ENCODE measurements around the gene ALOX5. TPM values are rescaled to one million over a fixed set of nuclear protein-coding genes. Genes with fewer than 3 reads are reported as not detected.

Gene ALOX5
- total RNA-seq, 1 experiment from 2014 or later, result 6.1 TPM

DNA sequence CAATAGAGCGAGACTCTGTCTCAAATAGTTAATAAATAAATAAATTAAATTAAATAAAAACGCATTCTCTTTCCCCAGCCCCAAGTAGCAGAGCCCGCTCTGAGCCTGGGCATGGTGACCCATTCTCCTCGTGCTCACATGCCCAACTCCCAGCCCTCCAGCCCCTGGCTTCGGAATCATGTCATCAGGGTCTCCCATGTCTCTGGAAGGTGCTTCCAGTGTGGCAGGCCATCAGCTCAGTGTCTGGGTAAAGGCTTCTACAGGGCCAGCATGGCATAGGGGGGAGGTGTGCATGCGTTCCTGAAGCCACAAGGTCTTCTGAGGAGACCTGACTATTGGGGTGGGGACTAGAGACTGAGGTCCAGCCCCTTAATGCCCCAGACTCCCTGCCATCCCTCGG lies 72.8 kb downstream of the ALOX5 start:
- no peak for ATAC-seq
- H3K9me3 ChIP-seq (ENCODE audit: control insufficient read depth in 1 of 2, insufficient read depth in 1 of 2, low read depth in 1 of 2, low read length in 2 of 2), result no peaks in the 10 kb centered on the region
- H3K4me3 ChIP-seq (replicated peaks in 1 of 2; ENCODE audit: low read depth in 1 of 2, low read length in 2 of 2), result no peak overlapping the region
- H3K36me3 ChIP-seq (ENCODE audit: control insufficient read depth in 1 of 2, insufficient read depth in 2 of 2, low read length in 2 of 2), result no peaks in the 10 kb centered on the region
- H3K9me2 ChIP-seq (ENCODE audit: insufficient read depth), result no peaks in the 10 kb centered on the region
- BruUV-seq (replicated peaks), result no TSS peak
- no peaks in the 10 kb centered on the region for H3K27me3 ChIP-seq (ENCODE audit: insufficient read depth, low read length)
- H4K20me1 ChIP-seq (ENCODE audit: insufficient read depth), result no peaks in the 10 kb centered on the region
- intact Hi-C loops (cut with micrococcal nuclease), result no loop called here
- ChIA-PET RAD21 (ENCODE audit: low non-redundant PET in 1 of 2, low total read pairs in 2 of 2, uncharacterized antibody in 2 of 2, unreplicated experiment in 2 of 2) (no interaction called here), POLR2A (no interaction called here), CTCF (no interaction called here)
- no peak overlapping the region for H3K27ac ChIP-seq (ENCODE audit: low read depth, low read length)
- no peaks in the 10 kb centered on the region for H3K4me1 ChIP-seq (ENCODE audit: control insufficient read depth in 1 of 2, insufficient read depth in 2 of 2, low read length in 2 of 2)
- no peak overlapping the region for H3K4me2 ChIP-seq (ENCODE audit: low read length)
- H2AFZ ChIP-seq (ENCODE audit: low read depth, low read length, poor library complexity, severe bottlenecking), result no peak overlapping the region
- H3K79me2 ChIP-seq (ENCODE audit: insufficient read depth, low read length), result no peaks in the 10 kb centered on the region
- no peak for TF ChIP-seq POLR2AphosphoS5 (IDR thresholded peaks at IDR 0.05; ENCODE audit: low read depth, low read length)
- TF ChIP-seq RAD21 (IDR thresholded peaks at IDR 0.05; ENCODE audit: low read depth), result no peak
- TF ChIP-seq CEBPB (IDR thresholded peaks at IDR 0.05; ENCODE audit: low read depth), result no peak
- TF ChIP-seq, protein P1, sequence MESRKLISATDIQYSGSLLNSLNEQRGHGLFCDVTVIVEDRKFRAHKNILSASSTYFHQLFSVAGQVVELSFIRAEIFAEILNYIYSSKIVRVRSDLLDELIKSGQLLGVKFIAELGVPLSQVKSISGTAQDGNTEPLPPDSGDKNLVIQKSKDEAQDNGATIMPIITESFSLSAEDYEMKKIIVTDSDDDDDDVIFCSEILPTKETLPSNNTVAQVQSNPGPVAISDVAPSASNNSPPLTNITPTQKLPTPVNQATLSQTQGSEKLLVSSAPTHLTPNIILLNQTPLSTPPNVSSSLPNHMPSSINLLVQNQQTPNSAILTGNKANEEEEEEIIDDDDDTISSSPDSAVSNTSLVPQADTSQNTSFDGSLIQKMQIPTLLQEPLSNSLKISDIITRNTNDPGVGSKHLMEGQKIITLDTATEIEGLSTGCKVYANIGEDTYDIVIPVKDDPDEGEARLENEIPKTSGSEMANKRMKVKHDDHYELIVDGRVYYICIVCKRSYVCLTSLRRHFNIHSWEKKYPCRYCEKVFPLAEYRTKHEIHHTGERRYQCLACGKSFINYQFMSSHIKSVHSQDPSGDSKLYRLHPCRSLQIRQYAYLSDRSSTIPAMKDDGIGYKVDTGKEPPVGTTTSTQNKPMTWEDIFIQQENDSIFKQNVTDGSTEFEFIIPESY (IDR thresholded peaks at IDR 0.05; ENCODE audit: extremely low read depth, insufficient replicate concordance, low read length), result no peak
- no peak for TF ChIP-seq FOSL1 (IDR thresholded peaks at IDR 0.05; ENCODE audit: low read depth)
- TF ChIP-seq POLR2A (IDR thresholded peaks at IDR 0.05; ENCODE audit: borderline replicate concordance, extremely low read depth, insufficient read depth, insufficient read length), result no peak
- TF ChIP-seq SRF (IDR thresholded peaks at IDR 0.05; ENCODE audit: low read depth), result no peak
- no peak for TF ChIP-seq SIN3A (IDR thresholded peaks at IDR 0.05; ENCODE audit: low read depth)
- TF ChIP-seq ELF1 (IDR thresholded peaks at IDR 0.05; ENCODE audit: borderline replicate concordance, low read depth), result no peak
- TF ChIP-seq EGR1 (IDR thresholded peaks at IDR 0.05; ENCODE audit: low read depth), result no peak
- no peak overlapping the region for H3K9ac ChIP-seq (ENCODE audit: low read length)
- DNase-seq (ENCODE audit: low read depth, low spot score), result no peak

DNA sequence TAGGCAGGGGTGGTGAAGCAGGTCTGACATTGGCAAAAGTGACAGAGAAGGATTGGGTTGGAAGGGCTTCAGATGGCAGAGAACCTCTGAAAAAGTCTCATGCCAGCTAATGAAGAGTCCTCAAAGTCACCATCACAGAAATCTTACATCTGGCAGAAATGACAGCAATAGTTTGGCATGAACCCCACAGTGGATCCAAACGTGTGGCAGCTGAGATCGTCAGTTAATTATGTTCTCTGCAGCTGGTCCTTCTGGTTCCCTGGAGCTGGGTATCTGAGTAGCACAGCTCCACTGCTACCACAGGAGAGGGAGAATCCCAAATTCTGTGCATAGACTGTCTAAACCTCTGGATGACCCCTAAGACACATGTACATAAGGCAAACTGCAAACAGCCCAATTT lies 73.4 kb downstream of the ALOX5 start:
- Histone ChIP-seq H3K9ac (ENCODE audit: low read length) (no peak overlapping the region), H2AFZ (ENCODE audit: low read depth, low read length, poor library complexity, severe bottlenecking) (no peak overlapping the region), H3K27ac (ENCODE audit: low read depth, low read length) (no peak overlapping the region), H4K20me1 (ENCODE audit: insufficient read depth) (no peaks in the 10 kb centered on the region), H3K79me2 (ENCODE audit: insufficient read depth, low read length) (no peaks in the 10 kb centered on the region), H3K9me3 (ENCODE audit: control insufficient read depth in 1 of 2, insufficient read depth in 1 of 2, low read depth in 1 of 2, low read length in 2 of 2) (no peaks in the 10 kb centered on the region), H3K4me2 (ENCODE audit: low read length) (no peak overlapping the region), H3K4me1 (ENCODE audit: control insufficient read depth in 1 of 2, insufficient read depth in 2 of 2, low read length in 2 of 2) (no peaks in the 10 kb centered on the region), H3K36me3 (ENCODE audit: control insufficient read depth in 1 of 2, insufficient read depth in 2 of 2, low read length in 2 of 2) (no peaks in the 10 kb centered on the region), H3K4me3 (replicated peaks in 1 of 2; ENCODE audit: low read depth in 1 of 2, low read length in 2 of 2) (no peak overlapping the region), H3K27me3 (ENCODE audit: insufficient read depth, low read length) (no peaks in the 10 kb centered on the region), H3K9me2 (ENCODE audit: insufficient read depth) (no peaks in the 10 kb centered on the region)
- intact Hi-C loops (cut with micrococcal nuclease), result no loop called here
- no peak for ATAC-seq
- no TSS peak for BruUV-seq (replicated peaks)
- CTCF ChIA-PET, result no interaction called here
- RAD21 ChIA-PET (ENCODE audit: low non-redundant PET in 1 of 2, low total read pairs in 2 of 2, uncharacterized antibody in 2 of 2, unreplicated experiment in 2 of 2), result no interaction called here
- DNase-seq (ENCODE audit: low read depth, low spot score), result no peak
- POLR2A ChIA-PET, result no interaction called here
- TF ChIP-seq, protein P1 (IDR thresholded peaks at IDR 0.05; ENCODE audit: extremely low read depth, insufficient replicate concordance, low read length), result no peak
- TF ChIP-seq ELF1 (IDR thresholded peaks at IDR 0.05; ENCODE audit: borderline replicate concordance, low read depth), result no peak

All from HCT116 (cell line).